ENCODE data around the gene STAB1. TPM values are rescaled to one million over a fixed set of nuclear protein-coding genes. Genes with fewer than 3 reads are reported as not detected.
A peak's percentile ranks its signal among the peaks of the same experiment; 100 is the strongest.

The STAB1 gene
- total RNA-seq, 1 experiment from 2014 or later = not detected

GRCh38 chr3:52504977-52505376, 9.8 kb downstream of the STAB1 start:
- Histone ChIP-seq H3K9me2 (replicated peaks; ENCODE audit: insufficient read depth, low read length) (no peaks in the 10 kb centered on the region), H3K9me3 (ENCODE audit: low read length) (no peaks in the 10 kb centered on the region), H3K36me3 (ENCODE audit: insufficient read depth, low read length) (no peaks in the 10 kb centered on the region), H3K27me3 (ENCODE audit: low read length) (no peaks in the 10 kb centered on the region), H3K79me2 (ENCODE audit: low read length) (no peaks in the 10 kb centered on the region), H4K20me1 (ENCODE audit: insufficient read depth, low read depth, low read length) (no peaks in the 10 kb centered on the region), H2AFZ (ENCODE audit: low read length) (no peak overlapping the region), H3K27ac (ENCODE audit: low read length) (no peak overlapping the region), H3K9ac (ENCODE audit: low read length) (no peak overlapping the region), H3K4me1 (ENCODE audit: low read length) (peaks cover 6% of the 10 kb centered on the region), H3K4me2 (ENCODE audit: low read depth, low read length, poor library complexity, severe bottlenecking) (no peak overlapping the region), H3K4me3 (ENCODE audit: low read length) (no peak overlapping the region)
- DNase-seq = no peak

GRCh38 chr3:52506266-52506966, 11.3 kb downstream of the STAB1 start:
- Histone ChIP-seq H3K27me3 (ENCODE audit: low read length) (no peaks in the 10 kb centered on the region), H3K4me3 (ENCODE audit: low read length) (no peak overlapping the region), H3K4me1 (ENCODE audit: low read length) (peaks cover 6% of the 10 kb centered on the region)

GRCh38 chr3:52507359-52507758, 12.2 kb downstream of the STAB1 start:
- Histone ChIP-seq H3K4me2 (ENCODE audit: low read depth, low read length, poor library complexity, severe bottlenecking) (no peak overlapping the region), H3K9me3 (ENCODE audit: low read length) (no peaks in the 10 kb centered on the region), H3K9ac (ENCODE audit: low read length) (no peak overlapping the region), H4K20me1 (ENCODE audit: insufficient read depth, low read depth, low read length) (no peaks in the 10 kb centered on the region), H3K79me2 (ENCODE audit: low read length) (no peaks in the 10 kb centered on the region), H3K4me1 (ENCODE audit: low read length) (peaks cover 3% of the 10 kb centered on the region), H3K4me3 (ENCODE audit: low read length) (no peak overlapping the region), H3K36me3 (ENCODE audit: insufficient read depth, low read length) (no peaks in the 10 kb centered on the region), H3K27me3 (ENCODE audit: low read length) (no peaks in the 10 kb centered on the region), H2AFZ (ENCODE audit: low read length) (no peak overlapping the region), H3K9me2 (replicated peaks; ENCODE audit: insufficient read depth, low read length) (no peaks in the 10 kb centered on the region), H3K27ac (ENCODE audit: low read length) (no peak overlapping the region)
- DNase-seq = no peak

More at GRCh38 chr3:52506266-52506966, 11.3 kb downstream of the STAB1 start:
- no peaks in the 10 kb centered on the region for H3K9me3 ChIP-seq (ENCODE audit: low read length)
- H3K4me2 ChIP-seq (ENCODE audit: low read depth, low read length, poor library complexity, severe bottlenecking) = no peak overlapping the region
- H3K9ac ChIP-seq (ENCODE audit: low read length) = no peak overlapping the region
- no peak for DNase-seq
- H3K36me3 ChIP-seq (ENCODE audit: insufficient read depth, low read length) = no peaks in the 10 kb centered on the region
- no peaks in the 10 kb centered on the region for H3K9me2 ChIP-seq (replicated peaks; ENCODE audit: insufficient read depth, low read length)
- no peak overlapping the region for H2AFZ ChIP-seq (ENCODE audit: low read length)
- H3K27ac ChIP-seq (ENCODE audit: low read length) = no peak overlapping the region
- H4K20me1 ChIP-seq (ENCODE audit: insufficient read depth, low read depth, low read length) = no peaks in the 10 kb centered on the region
- no peaks in the 10 kb centered on the region for H3K79me2 ChIP-seq (ENCODE audit: low read length)

- Histone ChIP-seq H3K4me1 (ENCODE audit: low read length) (no peaks in the 10 kb centered on the region), H3K9me2 (replicated peaks; ENCODE audit: insufficient read depth, low read length) (no peaks in the 10 kb centered on the region), H4K20me1 (ENCODE audit: insufficient read depth, low read depth, low read length) (no peaks in the 10 kb centered on the region), H3K27ac (ENCODE audit: low read length) (no peak overlapping the region), H3K4me3 (ENCODE audit: low read length) (no peak overlapping the region), H2AFZ (ENCODE audit: low read length) (no peak overlapping the region), H3K9me3 (ENCODE audit: low read length) (no peaks in the 10 kb centered on the region), H3K79me2 (ENCODE audit: low read length) (no peaks in the 10 kb centered on the region), H3K9ac (ENCODE audit: low read length) (no peak overlapping the region), H3K27me3 (ENCODE audit: low read length) (no peaks in the 10 kb centered on the region), H3K4me2 (ENCODE audit: low read depth, low read length, poor library complexity, severe bottlenecking) (no peak overlapping the region), H3K36me3 (ENCODE audit: insufficient read depth, low read length) (no peaks in the 10 kb centered on the region)
- DNase-seq = peak; percentile 64
Observed at GRCh38 chr3:52509753-52510328, 14.7 kb downstream of the STAB1 start.

GRCh38 chr3:52511509-52511908, 16.4 kb downstream of the STAB1 start:
- no peak for DNase-seq
- Histone ChIP-seq H3K9ac (ENCODE audit: low read length) (no peak overlapping the region), H3K27ac (ENCODE audit: low read length) (no peak overlapping the region), H3K79me2 (ENCODE audit: low read length) (no peaks in the 10 kb centered on the region), H2AFZ (ENCODE audit: low read length) (no peak overlapping the region), H3K9me2 (replicated peaks; ENCODE audit: insufficient read depth, low read length) (no peaks in the 10 kb centered on the region), H3K9me3 (ENCODE audit: low read length) (no peaks in the 10 kb centered on the region), H3K4me3 (ENCODE audit: low read length) (no peak overlapping the region), H3K4me1 (ENCODE audit: low read length) (no peaks in the 10 kb centered on the region), H3K4me2 (ENCODE audit: low read depth, low read length, poor library complexity, severe bottlenecking) (no peak overlapping the region), H4K20me1 (ENCODE audit: insufficient read depth, low read depth, low read length) (no peaks in the 10 kb centered on the region), H3K36me3 (ENCODE audit: insufficient read depth, low read length) (no peaks in the 10 kb centered on the region), H3K27me3 (ENCODE audit: low read length) (no peaks in the 10 kb centered on the region)

GRCh38 chr3:52512105-52512504, 17.0 kb downstream of the STAB1 start:
- DNase-seq = no peak
- Histone ChIP-seq H3K36me3 (ENCODE audit: insufficient read depth, low read length) (no peaks in the 10 kb centered on the region), H3K9ac (ENCODE audit: low read length) (no peak overlapping the region), H3K27ac (ENCODE audit: low read length) (no peak overlapping the region), H3K9me2 (replicated peaks; ENCODE audit: insufficient read depth, low read length) (no peaks in the 10 kb centered on the region), H3K4me3 (ENCODE audit: low read length) (no peak overlapping the region), H3K4me2 (ENCODE audit: low read depth, low read length, poor library complexity, severe bottlenecking) (no peak overlapping the region), H3K9me3 (ENCODE audit: low read length) (no peaks in the 10 kb centered on the region), H3K79me2 (ENCODE audit: low read length) (no peaks in the 10 kb centered on the region), H2AFZ (ENCODE audit: low read length) (no peak overlapping the region), H4K20me1 (ENCODE audit: insufficient read depth, low read depth, low read length) (no peaks in the 10 kb centered on the region), H3K27me3 (ENCODE audit: low read length) (no peaks in the 10 kb centered on the region), H3K4me1 (ENCODE audit: low read length) (no peaks in the 10 kb centered on the region)

GRCh38 chr3:52512727-52513126, 17.6 kb downstream of the STAB1 start:
- H3K4me3 ChIP-seq (ENCODE audit: low read length) = no peak overlapping the region
- no peak for DNase-seq
- H2AFZ ChIP-seq (ENCODE audit: low read length) = no peak overlapping the region
- no peaks in the 10 kb centered on the region for H3K79me2 ChIP-seq (ENCODE audit: low read length)
- H4K20me1 ChIP-seq (ENCODE audit: insufficient read depth, low read depth, low read length) = no peaks in the 10 kb centered on the region
- no peak overlapping the region for H3K27ac ChIP-seq (ENCODE audit: low read length)
- H3K4me1 ChIP-seq (ENCODE audit: low read length) = no peaks in the 10 kb centered on the region
- no peak overlapping the region for H3K9ac ChIP-seq (ENCODE audit: low read length)
- no peak overlapping the region for H3K4me2 ChIP-seq (ENCODE audit: low read depth, low read length, poor library complexity, severe bottlenecking)
- no peaks in the 10 kb centered on the region for H3K9me2 ChIP-seq (replicated peaks; ENCODE audit: insufficient read depth, low read length)
- no peaks in the 10 kb centered on the region for H3K36me3 ChIP-seq (ENCODE audit: insufficient read depth, low read length)
- H3K27me3 ChIP-seq (ENCODE audit: low read length) = no peaks in the 10 kb centered on the region
- H3K9me3 ChIP-seq (ENCODE audit: low read length) = no peaks in the 10 kb centered on the region

GRCh38 chr3:52513281-52513680, 18.1 kb downstream of the STAB1 start:
- Histone ChIP-seq H3K4me1 (ENCODE audit: low read length) (no peaks in the 10 kb centered on the region), H3K79me2 (ENCODE audit: low read length) (no peaks in the 10 kb centered on the region), H3K9me3 (ENCODE audit: low read length) (no peaks in the 10 kb centered on the region), H2AFZ (ENCODE audit: low read length) (no peak overlapping the region), H3K36me3 (ENCODE audit: insufficient read depth, low read length) (no peaks in the 10 kb centered on the region), H3K9me2 (replicated peaks; ENCODE audit: insufficient read depth, low read length) (no peaks in the 10 kb centered on the region), H3K27ac (ENCODE audit: low read length) (no peak overlapping the region), H3K4me2 (ENCODE audit: low read depth, low read length, poor library complexity, severe bottlenecking) (no peak overlapping the region), H4K20me1 (ENCODE audit: insufficient read depth, low read depth, low read length) (no peaks in the 10 kb centered on the region), H3K9ac (ENCODE audit: low read length) (no peak overlapping the region), H3K27me3 (ENCODE audit: low read length) (no peaks in the 10 kb centered on the region), H3K4me3 (ENCODE audit: low read length) (no peak overlapping the region)
- no peak for DNase-seq
